ENCODE data around the gene XPO4. TPM values are rescaled to one million over a fixed set of nuclear protein-coding genes. Genes with fewer than 3 reads are reported as not detected.
A peak's percentile ranks its signal among the peaks of the same experiment; 100 is the strongest.
"Not testable (repeated sequence)": the region's sequence is repeated elsewhere in the genome, so short reads cannot be mapped to it uniquely, and the experiment has no call there.

XPO4 gene
- total and polyA plus RNA-seq, 11 donors, result 4.8 to 53.7 (median 25.6) TPM

- Histone ChIP-seq H3K27me3 (no peaks in the 10 kb centered on the region), H3K9me3 (no peaks in the 10 kb centered on the region), H3K36me3 (peaks cover 0 to 4% (median 0%) of the 10 kb centered on the region in 9 donors), H3K27ac (peak overlapping the region in 1 of 12 donors; percentile 1), H3K4me1 (peaks cover 0 to 33% (median 12%) of the 10 kb centered on the region in 12 donors), H3K4me3 (no peak overlapping the region)
- 29 to 54% (median 39%) methylated on average over 3 of the region's 3 CpGs for WGBS, 4 donors
- peak in 2 of 4 donors; percentile 34 to 39 for ATAC-seq
- intact Hi-C loops (cut with DNase I), result no loop called here
- DNase-seq, result peak in 1 of 5 donors; percentile 26
- TF ChIP-seq CTCF (IDR thresholded peaks at IDR 0.05) (no peak), POLR2A (IDR thresholded peaks at IDR 0.05) (no peak)
Measured at GRCh38 chr13:20882206-20882605, 20.3 kb downstream of the XPO4 start.

GRCh38 chr13:20877902-20878301, 24.6 kb downstream of the XPO4 start:
- intact Hi-C loops (cut with DNase I), result no loop called here
- no peak overlapping the region for H3K4me3 ChIP-seq
- H3K27me3 ChIP-seq, result no peaks in the 10 kb centered on the region
- H3K9me3 ChIP-seq, result peaks cover 0 to 4% (median 0%) of the 10 kb centered on the region in 12 donors
- 73 to 89% (median 77%) methylated on average over 2 of the region's 2 CpGs for WGBS, 4 donors
- no peak for TF ChIP-seq POLR2A (IDR thresholded peaks at IDR 0.05)
- TF ChIP-seq CTCF (IDR thresholded peaks at IDR 0.05), result no peak
- no peak for DNase-seq
- no peak overlapping the region for H3K27ac ChIP-seq
- ATAC-seq, result no peak
- H3K4me1 ChIP-seq, result peaks cover 0 to 35% (median 12%) of the 10 kb centered on the region in 12 donors
- no peaks in the 10 kb centered on the region for H3K36me3 ChIP-seq

- H3K27me3 ChIP-seq; DNase-seq; H3K36me3 ChIP-seq; H3K4me3 ChIP-seq; intact Hi-C loops (cut with DNase I); ATAC-seq; H3K9me3 ChIP-seq; H3K27ac ChIP-seq: not testable (repeated sequence)
- peaks cover 0 to 25% (median 9%) of the 10 kb centered on the region in 12 donors for H3K4me1 ChIP-seq
- 87 to 98% (median 96%) methylated on average over 5 of the region's 5 CpGs for WGBS, 4 donors
Measured at GRCh38 chr13:20876802-20877201, 25.7 kb downstream of the XPO4 start.

GRCh38 chr13:20874439-20874838, 28.1 kb downstream of the XPO4 start:
- H3K27me3 ChIP-seq, DNase-seq, H3K9me3 ChIP-seq, ATAC-seq, H3K27ac ChIP-seq, H3K4me3 ChIP-seq, H3K36me3 ChIP-seq: not testable (repeated sequence)
- peaks cover 0 to 25% (median 9%) of the 10 kb centered on the region in 12 donors for H3K4me1 ChIP-seq
- intact Hi-C loops (cut with DNase I), result loop anchor here in 1 of 10 donors (5.0 kb wide), 1 partner anchor 162 kb away; no protein-coding TSS in a partner anchor
- WGBS, 4 donors, result 94 to 100% (median 95%) methylated on average over 8 of the region's 8 CpGs

- DNase-seq, result no peak
- WGBS, 4 donors, result 67 to 78% (median 70%) methylated on average over 3 of the region's 3 CpGs
- H3K27me3 ChIP-seq, result no peaks in the 10 kb centered on the region
- intact Hi-C loops (cut with DNase I), result loop anchor here in 1 of 10 donors (5.0 kb wide), 1 partner anchor 161 kb away; no protein-coding TSS in a partner anchor
- no peaks in the 10 kb centered on the region for H3K36me3 ChIP-seq
- H3K27ac ChIP-seq, result no peak overlapping the region
- no peak for TF ChIP-seq POLR2A (IDR thresholded peaks at IDR 0.05)
- no peak for TF ChIP-seq CTCF (IDR thresholded peaks at IDR 0.05)
- no peak overlapping the region for H3K4me3 ChIP-seq
- H3K4me1 ChIP-seq, result peaks cover 0 to 19% (median 9%) of the 10 kb centered on the region in 12 donors
- H3K9me3 ChIP-seq, result peaks cover 0 to 4% (median 0%) of the 10 kb centered on the region in 12 donors
- ATAC-seq, result no peak
Measured at GRCh38 chr13:20873348-20873747, 29.2 kb downstream of the XPO4 start.

Data from heart left ventricle (tissue), 16 donors.